Stimulated activated CD4-positive, alpha-beta T cell treated with anti-CD3 and anti-CD28 coated beads, Interleukin-1b, Interleukin-23, amount 100 ng/mL, for 4 hours (primary cell): ENCODE measurements around the gene ATP10A.
"Not testable (repeated sequence)": the region's sequence is repeated elsewhere in the genome, so short reads cannot be mapped to it uniquely, and the experiment has no call there.

ENCODE experiments used
- DNase-seq, 2 donors: peaks; one replicate each; pipeline ENCODE4 v3.0.0-alpha.2; 2020; ENCODE audit warnings: low read depth in 2 of 2

The ATP10A gene

DNA sequence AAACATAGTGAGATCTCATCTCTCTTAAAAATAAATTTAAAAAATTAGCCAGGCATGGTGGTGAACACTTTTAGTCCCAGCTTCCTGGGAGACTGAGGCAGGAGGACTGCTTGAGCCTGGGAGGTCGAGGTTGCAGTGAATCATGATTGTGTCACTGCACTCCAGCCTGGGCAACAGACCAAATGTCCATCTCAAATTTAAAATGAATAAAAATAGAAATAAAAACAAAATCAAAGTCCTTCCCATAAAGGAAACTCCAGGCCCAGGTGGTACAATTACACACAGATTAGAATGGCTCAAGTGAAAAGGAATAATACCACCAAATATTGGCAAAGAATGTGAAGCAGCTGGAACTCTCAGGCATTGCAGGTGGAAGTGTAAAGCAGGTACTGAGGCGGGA is 19.3 kb upstream of the ATP10A start:
- no peak for DNase-seq

DNA sequence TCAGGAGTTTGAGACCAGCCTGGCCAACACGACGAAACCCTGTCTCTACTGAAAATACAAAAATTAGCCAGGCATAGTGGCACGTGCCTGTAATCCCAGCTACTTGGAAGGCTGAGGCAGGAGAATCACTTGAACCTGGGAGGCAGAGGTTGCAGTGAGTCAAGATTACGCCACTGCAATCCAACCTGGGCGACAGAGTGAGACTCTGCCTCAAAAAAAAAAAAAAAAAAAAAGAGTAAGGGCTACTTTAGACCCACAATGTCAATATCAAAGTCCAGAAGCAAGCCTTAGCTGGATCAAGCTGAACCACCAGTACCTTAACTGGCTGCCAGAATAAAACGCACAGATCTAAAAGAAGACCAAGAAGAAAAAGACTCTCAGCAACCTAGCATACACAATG is 17.8 kb upstream of the ATP10A start:
- DNase-seq: not testable (repeated sequence)

DNA sequence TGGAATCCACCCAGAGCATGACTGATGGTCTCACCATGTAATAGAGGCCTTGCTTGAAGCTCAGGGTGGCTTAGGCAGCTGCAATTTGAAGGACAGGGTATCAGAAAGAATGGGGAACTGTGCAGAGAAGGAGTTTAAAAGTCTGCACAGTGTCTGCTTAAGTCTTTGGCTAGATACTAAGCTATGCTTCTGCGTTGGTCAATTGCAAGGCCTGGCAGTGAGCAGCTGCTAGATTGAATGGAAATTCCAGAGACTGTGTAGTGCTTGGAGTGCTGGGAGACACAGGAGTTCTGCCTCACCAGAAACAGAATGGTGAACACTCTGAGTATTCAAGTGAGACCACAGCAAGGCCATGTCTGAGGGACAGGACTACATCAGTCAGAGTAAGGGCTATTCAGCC is 17.3 kb upstream of the ATP10A start:
- DNase-seq: no peak

DNA sequence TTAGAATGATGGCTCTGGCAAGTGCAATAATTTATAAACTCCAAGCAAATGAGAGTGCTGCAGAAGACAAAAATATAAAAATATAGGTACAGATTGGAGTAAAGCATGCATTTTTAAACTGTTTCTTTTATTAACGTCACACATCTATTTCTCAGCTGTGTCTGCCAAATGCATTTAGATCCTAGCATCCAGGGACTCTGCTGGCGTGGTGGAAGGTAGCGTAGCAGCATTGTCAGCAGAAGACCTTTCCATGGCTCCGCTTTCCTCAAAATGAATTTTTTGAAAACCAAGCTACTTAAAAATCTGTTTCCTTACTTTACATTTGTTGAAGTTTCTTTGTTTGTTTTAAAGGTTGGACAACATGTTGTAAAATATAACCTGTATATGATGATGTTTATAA is 16.3 kb upstream of the ATP10A start:
- no peak for DNase-seq

DNA sequence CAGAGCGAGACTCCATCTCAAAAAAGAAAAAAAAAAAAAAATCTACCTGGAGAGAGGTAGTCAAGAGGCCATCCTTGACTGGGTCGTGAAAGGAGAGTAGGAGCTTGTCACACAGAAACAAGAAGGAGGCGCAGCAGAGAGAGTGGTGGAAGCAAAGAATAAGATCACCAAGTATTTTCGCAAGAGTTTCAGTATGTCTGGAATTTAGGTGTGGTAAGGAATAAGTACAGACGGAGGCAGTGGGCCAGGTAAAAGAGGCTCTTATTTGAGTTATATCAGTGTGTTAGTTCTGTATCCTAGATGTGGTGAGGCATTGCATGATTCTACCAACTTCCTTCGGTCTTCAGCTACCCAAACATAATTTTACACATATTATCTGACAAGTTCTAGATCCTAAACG is 14.6 kb upstream of the ATP10A start:
- DNase-seq: no peak

DNA sequence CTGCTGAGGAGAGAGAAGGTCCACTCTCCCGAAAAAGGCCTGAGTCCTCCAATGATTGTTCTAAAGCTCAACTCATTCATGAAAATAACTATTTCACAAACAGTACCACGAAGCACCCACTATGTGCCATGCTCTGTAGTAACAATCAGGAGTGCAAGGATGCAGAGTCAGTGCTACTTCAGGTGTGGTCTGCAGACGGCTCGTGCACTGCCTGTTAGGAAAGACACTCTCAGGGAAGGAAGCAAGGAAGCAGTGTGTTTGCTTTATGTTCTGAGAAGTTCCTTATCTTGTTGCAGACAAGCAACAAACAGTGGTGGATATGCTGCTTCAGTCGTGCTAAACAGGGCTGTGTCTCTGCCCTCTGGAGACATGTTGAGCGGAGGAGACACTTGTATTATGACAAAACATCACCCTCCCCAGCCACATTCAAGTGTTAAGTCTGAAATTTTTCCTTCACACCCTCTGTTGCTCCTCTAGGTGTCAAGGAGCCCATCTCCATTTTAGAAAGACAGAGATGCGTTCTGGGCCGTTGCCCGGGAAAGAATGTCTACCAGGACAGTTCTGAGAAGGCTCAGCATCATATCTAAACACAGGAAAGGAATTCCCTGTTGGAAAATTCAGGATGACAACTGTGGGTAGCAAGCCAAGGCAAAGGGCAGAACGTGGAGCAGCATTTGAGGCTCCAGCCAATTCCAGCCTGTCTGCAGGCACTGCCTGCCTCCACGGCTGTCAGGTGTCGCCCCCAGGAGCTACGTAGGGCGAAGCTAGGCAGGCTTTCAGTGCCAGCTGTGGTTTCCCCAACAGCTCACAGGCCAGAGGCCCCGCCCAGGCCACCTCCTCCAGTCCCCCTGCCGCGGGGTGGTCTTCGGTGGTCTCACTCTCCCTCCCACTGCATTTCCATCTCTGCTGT is 13.4 kb upstream of the ATP10A start:
- DNase-seq: no peak

DNA sequence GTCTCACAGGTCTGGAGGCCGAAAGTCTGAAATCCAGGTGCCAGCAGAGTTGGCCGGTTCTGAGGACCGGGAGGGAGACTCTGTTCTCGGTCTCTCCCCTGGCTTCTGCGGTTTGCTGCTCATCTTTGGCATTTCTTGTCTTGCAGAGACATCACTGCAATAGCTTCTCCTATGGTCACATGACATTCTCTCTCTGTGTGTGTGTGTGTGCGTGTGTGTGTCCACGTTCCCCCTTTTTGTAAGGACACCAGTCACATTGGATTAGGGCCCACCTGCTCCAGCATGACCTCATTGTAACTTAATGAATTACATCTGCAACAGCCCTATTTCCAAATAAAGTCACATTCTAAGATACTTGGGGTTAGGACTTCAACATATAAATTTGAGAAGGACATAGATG is 12.4 kb upstream of the ATP10A start:
- no peak for DNase-seq

DNA sequence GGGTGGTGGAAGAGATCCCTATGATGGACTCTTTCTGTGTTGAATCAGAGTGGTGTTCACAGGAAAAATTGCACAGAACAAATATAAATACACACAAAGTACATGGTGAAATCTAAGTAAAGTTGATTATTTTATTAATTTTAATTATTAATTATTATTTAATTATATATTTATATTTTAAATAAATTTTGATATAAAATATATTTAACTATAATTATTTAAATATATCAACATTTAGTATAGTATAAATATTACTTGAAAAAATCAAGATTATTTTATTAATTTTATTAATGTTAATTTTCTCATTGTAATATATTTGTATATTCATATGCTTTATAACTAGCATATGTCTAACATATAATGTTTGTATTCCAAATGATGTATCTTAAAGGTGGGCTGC is 11.3 kb upstream of the ATP10A start:
- no peak for DNase-seq

DNA sequence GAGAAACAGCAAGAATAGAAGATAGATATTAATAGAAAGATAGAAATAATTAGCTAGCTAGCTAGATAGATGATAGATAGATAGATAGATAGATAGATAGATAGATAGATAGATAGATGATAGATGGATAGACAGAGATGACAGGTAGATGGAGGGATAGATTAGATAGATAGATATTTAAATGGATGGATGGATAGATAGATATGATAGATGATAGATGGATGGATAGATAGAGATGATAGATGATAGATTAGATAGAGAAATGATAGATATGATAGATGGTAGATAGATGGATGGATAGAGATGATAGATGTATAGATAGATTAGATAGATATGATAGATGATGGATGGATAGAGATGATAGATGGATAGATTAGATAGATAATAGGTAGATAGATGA is 8.3 kb upstream of the ATP10A start:
- no peak for DNase-seq

DNA sequence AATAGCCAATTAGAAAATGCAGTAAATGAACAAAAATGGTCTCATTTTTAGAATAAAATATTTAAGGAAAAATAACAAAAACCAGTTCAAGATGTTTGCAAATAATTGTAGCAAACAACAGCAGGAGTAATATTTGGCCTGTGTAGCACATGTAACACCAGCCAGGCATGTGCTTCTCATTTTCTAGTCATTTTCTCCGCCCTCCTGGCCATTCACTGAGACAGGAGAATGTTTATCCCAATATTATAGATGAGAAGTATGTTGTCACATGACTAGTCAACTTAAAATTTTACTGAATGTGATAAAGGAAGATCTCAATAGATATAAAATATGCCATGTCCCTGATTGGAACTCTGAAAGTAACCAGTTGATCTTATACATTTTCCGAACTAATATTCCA is 7.8 kb upstream of the ATP10A start:
- no peak for DNase-seq

DNA sequence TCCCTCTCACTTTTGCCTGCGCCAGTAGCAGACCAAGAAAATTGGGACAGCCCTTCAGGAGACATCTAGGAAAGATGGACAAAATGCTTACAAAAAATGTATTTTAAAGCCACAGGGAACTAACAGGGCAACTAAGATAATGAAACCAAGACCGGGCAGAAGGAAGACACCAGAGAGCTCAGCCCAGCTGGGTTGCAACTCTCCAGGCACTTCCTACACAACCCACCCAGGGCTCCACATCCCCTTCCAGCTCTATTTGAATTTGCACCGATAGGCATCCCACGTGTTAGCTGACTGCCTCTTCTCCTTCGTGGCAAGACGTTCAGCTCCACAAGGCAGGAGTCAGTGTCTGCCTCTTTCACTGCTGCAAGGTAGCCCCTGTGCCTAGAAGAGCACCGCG is 6.6 kb upstream of the ATP10A start:
- no peak for DNase-seq

DNA sequence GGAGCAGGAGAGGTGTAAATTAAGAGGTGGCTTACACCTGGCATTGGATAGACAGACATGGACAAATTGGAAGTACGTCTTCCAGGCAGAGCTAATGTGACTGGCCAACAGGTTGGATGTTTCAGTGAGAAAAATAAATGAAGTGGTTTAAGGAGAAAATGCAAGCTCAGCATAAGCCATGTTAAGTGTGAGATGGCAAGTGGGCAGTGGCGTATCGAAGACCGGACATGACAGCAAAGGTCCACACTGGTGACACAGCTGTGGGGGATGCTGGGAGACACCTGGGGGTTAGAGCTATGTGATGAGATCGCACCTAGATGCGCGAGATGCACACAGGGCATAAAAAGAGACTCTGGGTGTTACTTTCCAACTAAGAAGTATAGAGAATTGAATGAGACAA is 3.7 kb upstream of the ATP10A start:
- DNase-seq: no peak

DNA sequence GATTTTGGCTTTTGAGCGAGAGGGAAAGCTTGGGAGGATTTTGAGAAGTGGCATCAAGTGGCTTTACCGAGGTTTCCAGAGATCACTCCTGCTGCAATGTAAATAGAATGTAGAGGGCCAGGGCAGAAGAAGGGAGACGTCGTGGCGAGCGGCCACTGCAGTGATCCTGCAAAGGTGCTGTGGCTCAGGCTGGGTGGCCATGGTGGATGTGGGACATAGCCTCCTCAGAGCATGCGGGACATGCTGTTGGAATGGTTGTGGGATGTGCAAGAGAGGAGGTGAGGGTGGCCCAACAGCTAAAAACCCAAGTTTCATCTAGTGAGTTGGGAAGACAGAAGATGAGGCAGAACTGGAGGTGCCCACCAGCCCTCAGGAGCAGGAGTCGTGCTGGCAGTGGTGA is 3.1 kb upstream of the ATP10A start:
- DNase-seq: no peak

DNA sequence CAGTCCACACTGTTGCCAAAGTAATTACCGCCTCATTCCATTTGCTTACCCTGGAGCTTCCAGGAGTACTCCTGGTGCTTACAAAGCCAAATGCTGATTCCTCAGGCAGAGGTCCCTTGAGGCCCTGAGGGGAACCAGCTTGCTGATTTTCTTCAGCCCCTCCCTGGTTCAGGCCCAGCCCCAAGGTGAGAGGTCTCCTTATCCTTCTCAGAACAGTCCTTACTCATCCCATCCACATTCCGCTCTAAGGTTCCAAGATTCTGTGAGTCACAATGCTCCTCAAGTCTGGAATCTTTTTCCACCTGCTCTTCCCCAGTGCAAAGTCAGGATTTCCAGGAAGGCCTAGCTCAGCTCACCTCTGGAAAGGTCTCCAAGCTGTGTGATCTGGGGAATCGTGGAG is 1.8 kb upstream of the ATP10A start:
- DNase-seq: no peak

DNA sequence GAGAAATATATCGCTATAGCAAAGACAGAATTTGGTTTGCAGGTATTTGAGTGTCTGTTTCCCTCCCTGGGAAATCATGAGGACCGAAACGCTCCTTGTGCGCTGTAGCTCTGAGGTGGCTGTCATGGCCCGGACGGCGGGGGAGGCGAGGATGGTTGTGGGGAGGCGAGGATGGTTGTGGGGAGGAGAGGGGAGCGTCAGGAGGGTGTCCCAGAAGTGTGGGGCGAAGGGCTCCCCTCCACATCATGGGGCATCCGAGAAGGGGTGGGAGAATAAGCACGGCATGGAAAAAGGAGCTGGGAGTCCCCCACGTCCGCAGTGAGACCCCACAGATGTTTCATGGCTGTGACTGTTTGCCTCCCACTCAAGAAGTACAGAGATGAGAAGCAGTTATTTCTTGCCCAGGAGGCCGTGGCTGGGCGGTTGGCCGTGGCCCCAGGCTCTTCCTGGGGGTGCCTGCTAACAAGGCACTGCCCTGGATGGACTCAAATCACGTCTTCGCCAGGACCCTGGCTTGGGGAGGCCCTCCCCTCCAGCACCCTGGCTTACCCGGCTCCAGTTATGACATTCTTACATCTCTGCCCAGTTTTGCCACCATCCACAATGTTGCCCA is 947 bp upstream of the ATP10A start:
- no peak for DNase-seq

DNA sequence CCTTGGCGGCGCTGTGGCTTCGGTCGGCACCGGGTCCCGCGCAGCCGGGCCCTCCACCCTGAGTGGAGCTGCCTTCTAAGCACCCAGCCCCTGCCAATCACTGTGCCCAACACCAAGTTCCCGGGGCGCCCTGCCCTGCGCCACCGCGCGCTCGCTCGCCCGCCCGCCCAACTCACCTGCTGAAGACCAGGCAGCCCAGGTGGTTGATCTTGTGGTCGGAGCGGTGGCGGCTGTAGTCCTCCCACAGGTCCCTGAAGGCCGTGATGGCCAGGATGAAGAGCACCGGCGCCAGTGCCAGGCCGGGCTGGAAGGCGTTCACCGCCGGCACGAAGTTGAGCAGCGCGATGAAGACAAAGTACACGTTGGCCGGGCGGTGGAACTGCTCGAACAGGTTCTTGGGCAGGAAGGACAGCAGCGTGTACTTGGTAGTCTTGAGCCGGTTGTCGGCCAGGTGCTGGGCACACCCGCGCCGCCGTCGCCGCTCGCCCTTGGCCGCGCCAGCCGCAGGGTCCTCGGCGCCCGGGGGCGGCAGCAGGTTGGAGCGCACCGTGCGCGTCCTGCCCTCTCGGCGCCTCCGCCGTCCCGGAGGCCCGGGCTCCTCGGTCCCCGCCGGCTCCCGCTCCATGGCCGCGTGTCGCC is 536 bp downstream of the ATP10A start:
- peak; percentile 43 to 50 for DNase-seq

DNA sequence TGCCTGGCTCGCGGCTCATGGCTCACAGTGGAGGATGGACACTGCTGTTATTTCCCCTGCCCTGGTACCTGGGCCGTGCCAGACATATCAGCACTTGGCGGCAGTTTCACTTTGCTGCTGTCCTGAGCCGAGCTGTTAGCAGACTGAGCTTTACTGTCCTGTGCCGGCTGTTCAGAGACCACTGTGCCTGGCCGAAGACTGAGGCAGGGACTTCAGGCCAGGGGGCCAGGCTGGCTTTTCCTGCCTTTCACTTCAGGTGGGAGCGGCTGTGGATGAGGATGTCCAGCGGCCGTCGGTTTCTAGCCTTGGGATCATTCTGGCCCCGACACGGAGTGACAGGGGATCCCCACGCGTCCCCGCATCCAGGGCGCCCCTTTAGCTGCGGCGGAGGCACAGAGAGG is 1.1 kb downstream of the ATP10A start:
- DNase-seq: no peak

DNA sequence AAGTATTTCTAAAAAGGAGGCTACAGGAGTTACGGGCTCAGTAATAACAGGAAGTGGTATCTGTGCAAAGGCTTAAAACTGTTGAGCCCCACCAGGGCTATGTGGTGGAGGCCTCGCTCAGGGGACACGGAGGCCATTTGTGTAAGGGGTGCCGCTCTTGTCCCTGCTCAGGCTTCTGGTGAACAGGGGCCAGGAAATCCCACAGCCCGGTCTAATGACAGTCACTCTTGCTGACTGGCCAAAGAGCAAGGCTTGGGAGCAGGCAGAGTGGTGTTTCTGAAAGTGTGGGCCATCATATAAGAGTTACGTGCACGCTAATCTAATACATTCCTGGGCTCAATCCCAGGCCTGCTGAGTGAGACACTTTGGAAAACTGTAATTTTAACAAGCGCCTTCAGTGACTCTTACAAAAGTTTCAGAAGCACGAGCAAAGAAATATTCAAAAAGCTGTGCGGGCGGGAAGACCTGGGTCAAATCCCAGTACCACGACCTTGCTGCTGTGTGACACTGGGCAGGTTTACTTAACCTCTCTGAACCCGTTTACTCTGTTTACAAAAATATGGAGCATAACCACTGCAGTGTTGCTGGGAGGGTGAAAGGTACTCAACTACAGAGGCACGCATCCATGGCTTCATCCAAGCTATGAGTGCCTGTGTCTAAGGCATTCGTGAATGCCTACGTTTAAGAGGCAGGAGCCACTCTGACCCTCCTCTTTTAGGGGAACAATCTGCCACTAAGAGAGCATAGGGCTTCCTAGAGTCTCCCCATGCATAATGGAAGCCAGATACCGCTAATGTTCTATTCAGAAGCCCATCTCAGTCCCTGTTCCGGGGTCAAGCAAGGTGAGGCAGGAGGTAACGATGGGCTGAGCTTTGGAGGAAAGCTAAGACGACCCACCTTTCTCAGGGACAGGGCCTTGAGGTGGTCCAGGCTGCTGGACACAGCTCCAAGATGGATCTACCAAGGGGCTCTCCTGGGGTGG is 2.0 kb downstream of the ATP10A start:
- no peak for DNase-seq

DNA sequence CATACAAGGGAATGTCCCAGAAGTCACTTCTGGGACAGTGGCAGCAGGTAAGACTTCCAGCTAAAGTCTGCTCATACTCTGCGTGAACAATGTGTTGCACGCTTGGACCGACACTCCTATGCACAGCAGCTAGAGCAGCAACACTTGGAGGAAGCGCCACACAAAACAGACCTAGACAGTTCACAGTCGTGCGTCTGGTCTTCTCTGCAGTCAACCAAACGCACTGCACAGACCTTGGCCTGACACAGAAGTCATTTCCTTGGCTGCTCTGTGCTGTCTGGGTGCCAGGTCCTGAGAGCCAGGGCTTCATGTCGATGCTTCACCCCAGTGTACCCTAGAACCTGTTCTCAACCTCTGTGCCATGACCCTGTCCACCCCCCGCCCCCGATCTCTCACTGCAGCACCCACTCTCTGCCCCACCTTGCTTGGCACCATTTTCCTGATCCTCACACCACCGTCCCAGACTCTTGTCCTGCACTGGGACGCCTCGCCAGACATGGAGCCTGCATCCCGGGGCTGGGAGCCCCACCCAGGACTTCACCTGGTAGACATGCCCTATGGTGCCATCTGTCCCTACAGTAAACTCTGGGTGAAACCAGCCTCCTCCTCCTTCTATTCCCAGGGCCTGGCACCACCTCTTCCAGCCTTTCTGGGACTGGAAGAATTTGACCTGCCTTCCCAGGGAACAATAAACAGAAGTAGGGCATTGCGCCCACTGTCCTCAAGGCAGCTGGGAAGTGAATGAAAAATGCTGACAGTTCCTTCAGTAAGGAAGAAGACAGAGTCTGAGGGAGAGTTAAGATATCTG is 3.1 kb downstream of the ATP10A start:
- DNase-seq: peak in 1 of 2 donors; percentile 28

DNA sequence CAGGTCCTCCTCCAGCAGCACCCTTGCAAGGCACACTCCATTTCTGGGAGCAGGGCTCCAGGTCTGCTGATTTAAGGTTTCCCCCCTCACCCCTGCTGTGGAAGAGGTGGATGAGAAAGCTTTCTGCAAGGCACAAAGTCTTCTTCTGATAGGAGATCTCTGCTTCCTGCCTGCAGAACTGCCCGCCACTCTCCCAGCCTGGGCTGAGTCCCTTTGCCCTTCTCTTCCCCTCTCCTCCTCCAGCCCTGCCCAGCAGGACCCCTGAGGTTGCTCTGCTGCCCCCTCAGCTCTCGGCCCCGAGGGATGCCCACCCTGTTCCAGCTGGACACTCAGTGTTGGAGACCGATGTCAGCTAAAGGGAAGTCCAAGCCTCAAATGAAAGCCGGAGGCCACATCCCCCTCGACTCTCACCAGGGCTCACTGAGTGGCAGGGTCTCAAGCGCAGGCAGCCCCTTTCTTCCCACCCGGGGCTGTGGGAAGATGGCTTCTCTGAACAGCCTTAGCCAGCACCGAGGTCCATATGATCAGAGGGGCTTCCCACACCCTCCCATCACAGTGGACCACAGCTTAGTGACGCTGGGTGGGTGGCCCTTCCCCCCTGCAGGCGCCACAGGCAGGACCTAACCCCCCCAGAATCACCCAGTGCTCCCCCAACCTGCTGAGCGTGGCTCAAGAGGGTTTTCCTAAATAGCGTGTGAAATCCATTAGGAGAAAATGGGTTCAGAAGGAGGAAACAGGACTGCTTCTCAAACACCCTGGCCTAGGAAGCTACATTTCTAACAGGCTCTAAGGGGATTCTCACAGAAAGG is 4.0 kb downstream of the ATP10A start:
- DNase-seq: no peak
